NCI-H524 treated with DMSO at 0.1 percent for 48 hours (cell line): ENCODE data around the gene CCDC74B.
"Not testable (repeated sequence)": the region's sequence is repeated elsewhere in the genome, so short reads cannot be mapped to it uniquely, and the experiment has no call there.

Experiments
- DNase-seq: peaks from one replicate; lab custom pipeline; 2025; lab: John Stamatoyannopoulos, UW

CCDC74B gene

DNA sequence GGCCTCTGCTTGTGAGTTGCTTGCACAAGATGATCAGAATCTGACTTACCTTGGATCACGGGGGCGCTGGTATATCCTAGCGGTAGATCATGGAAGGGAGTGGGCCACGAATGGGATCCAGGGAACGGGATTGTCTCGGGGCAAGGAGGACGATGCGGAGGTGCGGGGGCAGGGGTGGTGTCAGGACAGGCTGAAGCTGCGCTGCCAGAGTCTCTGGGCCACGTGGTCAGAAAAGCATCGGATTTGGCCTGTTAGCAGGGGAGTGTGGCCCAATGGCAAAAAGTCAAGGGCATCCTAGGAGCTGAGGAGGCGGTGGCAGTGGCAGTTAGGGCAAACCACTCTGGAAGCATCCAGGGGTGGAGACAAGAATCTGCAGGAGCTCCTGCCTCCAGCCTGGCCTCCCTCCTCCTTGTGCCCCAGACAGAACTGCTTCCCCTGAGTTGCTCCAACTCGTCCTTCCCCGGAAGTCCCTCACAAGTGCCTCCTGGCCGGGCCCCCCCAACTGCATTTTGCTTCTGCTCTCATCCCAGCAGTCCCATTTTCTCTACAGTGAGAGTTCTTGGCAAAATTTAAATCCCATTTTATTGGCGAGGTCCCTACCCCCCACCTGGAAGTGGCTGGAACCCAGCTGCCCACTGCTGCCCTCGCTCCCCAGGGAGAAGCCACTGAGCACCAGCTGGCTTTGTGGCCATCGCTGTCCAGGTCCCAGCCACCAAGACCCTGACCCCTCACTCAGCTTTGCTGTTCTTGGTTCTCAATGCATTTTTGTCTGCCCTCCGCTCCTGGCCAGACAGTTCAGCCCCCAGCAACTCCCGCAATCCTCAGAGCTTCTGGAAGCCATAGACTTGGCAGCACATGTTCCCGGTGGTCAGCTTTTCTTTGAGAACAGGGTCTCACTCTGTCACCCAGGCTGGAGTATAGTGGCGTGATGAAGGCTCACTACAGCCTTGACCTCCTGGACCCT is 5.6 kb upstream of the CCDC74B start:
- DNase-seq = no peak

DNA sequence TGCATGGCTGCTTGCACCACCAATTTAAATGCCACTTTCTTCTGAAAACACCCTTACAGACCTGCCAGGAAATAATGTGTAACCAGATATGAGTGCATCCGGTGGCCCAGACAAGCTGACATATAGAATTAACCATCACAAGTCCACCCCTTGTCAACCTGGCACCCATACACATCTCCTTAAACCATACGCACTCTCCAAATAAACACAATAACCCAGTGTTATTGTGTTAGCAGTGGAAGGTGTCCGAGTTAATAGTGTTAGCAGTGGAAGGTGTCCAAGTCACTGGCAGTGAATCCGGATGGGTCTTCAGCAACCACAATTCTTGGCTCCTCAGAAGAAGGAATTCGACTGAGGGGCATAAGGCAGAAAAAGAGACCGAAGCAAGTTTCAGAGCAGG is 3.6 kb upstream of the CCDC74B start:
- DNase-seq = not testable (repeated sequence)

- not testable (repeated sequence) for DNase-seq
These were observed 1.5 kb downstream of the CCDC74B start for GRCh38 chr2:130143266-130144039.

- DNase-seq = not testable (repeated sequence)
These were observed 2.3 kb downstream of the CCDC74B start for GRCh38 chr2:130142396-130143265.

DNA sequence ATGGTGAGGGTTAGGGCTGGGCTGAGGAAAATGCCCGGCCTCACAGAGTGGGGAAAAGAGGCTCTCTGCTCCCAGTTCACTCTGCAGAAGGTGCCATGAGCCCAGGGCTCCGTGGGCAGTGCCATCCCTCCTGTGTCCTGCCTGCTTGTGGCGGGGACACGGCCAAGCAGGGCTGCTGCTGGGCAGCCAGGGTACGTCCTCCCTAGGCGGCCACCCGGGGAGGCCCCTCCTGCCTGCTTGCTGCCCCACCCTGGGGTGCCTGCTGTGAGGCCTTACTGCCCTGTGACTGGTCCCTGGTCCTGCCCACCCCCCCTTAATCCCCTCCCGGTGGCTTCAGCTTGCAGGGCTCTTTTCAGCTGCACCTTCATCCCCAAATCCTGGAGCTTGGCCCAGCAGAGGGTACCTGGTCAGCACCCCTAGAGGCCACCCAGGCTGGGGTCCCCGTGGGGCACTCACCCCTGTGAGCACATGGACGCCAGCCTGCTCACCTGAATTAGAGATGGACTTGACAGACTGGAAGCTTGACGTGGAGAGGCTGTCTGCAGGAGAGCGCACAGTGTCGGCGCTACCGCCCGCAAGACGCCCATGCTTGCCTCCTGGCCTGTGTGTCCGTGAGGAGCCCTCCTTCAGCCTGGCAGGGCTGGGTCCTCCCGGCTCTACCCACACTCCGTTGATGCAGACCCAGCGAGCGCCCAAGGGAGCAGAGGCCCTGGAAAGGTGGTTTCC is 3.1 kb downstream of the CCDC74B start:
- not testable (repeated sequence) for DNase-seq

GRCh38 chr2:130141002-130141401 is 3.9 kb downstream of the CCDC74B start:
- not testable (repeated sequence) for DNase-seq

GRCh38 chr2:130140516-130140915 is 4.4 kb downstream of the CCDC74B start:
- not testable (repeated sequence) for DNase-seq

DNA sequence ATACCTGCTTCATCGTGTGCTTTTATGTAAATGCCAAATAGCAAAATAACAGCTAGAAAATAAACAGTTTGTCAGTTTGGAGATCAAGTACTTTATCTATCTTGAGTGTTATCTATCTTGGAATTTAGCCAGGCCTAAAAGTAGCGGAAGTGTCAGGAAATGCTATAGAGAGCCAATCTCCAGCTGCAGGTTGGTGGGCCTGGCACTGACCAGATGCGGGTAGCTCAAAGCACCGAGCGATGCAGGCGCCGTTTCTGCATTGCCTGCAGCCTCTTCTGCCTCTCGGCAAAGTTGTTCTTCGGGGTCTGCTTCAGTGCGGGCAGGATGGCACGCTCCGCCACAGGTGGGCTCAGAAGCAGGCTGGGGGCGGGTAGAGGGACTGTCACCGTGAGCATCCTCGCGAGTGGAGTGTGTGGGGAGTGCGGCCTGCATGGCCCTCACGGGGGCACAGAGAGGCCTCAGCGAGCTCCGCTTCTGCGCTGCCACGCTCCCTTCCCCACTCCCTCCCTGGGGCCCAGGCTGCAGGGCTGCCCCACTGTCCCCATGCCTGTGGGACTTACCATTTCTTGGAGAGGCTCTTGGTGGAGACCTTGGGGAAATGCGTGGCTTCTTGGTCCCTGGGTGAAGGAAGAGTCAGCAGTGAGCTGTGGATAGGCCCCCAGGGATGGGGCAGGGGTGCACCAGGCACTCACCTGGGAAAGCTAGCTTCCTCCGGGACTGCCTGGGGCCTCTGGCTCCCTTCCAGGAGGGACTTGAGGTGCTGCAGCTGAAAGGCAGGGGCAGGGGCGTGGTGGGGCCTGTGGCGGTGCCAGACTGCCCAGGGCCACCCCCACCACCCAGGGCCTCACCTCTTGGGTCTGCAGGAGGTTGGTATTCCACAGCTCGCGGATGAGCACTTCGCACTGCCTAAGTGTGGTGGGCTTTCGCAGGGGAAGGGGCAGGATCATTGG is 5.3 kb downstream of the CCDC74B start:
- DNase-seq = not testable (repeated sequence)

- not testable (repeated sequence) for DNase-seq
These were observed 6.1 kb downstream of the CCDC74B start for GRCh38 chr2:130138841-130139251.

DNA sequence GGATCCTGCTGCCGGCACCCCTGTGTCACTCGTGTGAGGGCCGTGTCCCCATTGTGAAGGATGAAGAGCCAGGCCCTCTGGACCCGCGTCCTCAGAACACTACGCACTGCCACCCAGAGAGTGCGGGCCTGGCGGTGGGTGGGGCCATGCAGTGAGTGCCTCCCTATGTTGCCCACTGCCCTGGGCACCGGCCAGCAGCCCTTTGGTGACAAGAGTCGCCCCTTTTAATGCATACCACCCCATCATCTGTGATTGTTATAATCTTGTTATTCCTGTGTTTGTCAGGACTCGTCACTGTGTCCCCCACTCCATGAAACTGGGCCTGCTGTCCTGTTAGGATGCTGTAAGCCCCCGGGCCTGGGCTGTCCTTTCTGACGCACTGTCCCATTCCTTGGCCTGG is 6.6 kb downstream of the CCDC74B start:
- DNase-seq = not testable (repeated sequence)

DNA sequence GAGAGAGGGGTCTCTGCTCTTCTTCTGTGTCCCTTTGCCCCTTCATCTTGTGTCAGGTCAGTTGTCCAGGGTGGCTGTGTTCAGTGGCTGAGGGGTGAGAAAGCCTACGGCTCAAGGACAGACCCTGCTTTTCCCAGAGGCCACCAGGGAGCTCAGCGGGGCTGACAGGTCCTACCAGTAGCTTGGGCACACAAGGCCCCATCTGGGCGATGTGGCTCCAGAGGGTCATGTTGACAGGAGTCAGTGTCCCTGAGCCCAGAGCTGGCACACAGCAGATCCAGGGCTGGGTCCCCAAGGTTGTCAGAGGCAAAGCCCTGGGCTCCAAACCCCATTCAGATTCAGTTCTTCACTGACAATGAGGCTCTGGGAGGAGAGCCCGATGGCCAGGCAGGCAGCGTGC is 7.8 kb downstream of the CCDC74B start:
- DNase-seq = not testable (repeated sequence)

- DNase-seq = not testable (repeated sequence)
These were observed 8.4 kb downstream of the CCDC74B start for GRCh38 chr2:130136546-130136945.

DNA sequence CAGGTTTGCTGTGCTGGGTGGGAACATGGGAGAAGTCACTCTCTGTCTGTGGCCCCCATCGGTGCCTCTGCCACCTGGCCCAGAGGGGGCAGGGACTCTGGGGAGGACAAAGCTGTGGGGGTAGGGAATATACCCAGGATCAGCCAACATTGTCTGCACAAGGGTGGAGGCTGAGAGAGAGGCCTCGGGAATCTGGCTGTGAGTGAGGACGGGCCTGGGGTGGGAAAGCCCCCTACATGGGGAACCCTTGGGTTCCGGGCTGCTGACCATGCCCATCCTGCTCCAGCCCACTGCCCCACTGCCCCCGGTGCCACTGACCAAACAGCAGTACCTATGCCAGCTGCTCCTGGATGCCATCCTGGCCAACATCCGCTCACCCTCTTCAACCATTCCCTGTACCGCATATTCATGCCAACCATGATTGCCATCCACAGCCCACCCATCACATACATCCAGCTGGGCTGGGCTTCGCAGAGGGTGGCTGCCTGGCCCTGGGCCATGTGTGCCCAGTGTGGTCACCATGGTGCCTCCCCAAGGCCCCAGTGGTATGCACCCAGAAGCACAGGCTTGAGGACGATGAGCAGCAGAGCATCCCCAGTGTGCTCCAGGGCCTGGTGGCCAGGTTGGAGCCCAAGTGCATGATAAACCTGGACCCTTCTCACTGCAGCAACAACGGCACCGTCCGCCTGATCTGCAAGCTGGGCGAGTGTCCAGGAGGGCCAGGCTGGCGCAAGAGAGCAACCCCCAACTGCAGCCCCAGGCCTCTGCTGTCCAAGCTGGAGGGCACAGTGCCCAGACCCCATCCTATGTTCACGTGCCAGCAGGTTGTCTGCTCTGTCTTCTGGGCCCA is 9.0 kb downstream of the CCDC74B start:
- DNase-seq = no peak

DNA sequence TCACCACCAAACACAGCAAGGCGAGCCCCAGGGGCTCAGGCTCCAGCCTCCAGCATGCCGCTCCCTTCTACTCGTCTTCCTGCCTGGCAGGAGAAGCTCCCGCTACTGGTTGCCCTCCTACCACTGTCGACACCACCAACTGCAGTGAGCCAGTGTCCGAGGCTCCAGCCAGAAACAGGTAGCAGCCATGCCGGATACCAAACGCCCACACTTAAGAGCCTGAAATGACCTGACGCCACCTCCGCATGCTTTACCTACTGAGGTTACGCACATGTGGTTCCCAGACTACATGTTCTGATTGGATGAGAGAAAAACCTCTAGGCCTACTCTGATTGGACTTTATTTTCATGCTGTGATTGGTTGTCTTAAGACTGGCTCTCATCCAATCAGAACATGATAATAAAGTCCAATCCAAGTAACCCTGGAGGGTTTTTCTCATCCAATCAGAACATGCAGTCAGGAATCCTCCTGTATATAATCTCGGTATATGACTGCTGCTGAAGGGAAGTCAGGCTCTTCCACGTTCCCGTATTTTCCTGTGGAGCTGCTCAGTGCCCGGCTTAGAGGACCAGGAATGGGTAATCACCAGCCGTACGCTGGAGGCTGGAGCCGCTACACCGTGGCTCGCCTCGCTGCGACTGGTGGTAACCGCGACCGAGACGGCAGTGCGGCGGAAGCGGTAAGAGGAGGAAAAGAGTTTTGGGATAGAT is 15.6 kb downstream of the CCDC74B start, which contains the start of gene POTEF:
Gene POTEF (minus strand): TSS at position 103 of the 710 bp plus-strand sequence. CDS start 8,707 bp downstream, outside the sequence.
- not testable (repeated sequence) for DNase-seq

- DNase-seq = not testable (repeated sequence)
These were observed 16.4 kb downstream of the CCDC74B start for GRCh38 chr2:130128464-130128863.

GRCh38 chr2:130127726-130128125 is 17.2 kb downstream of the CCDC74B start:
- DNase-seq = not testable (repeated sequence)

DNA sequence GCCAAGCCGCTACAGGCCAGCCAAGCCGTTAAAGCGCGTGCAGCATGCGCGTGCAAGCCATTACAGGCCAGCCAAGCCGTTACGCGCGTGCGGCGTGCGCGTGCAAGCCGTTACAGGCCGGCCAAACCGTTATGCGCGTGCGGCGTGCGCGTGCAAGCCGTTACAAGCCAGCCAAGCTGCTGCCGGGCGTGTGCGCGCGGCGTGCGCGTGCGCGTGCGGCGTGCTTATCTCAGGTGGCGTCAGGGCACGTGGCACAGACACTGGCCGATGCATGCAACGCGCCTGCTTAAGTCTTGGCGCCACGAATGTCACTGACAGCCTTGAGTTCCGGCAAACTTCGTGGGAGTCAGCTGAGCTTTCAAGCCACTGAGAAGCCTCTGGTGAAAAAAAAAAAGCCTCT is 24.0 kb downstream of the CCDC74B start:
- not testable (repeated sequence) for DNase-seq
